Activated CD4-positive, alpha-beta T cell treated with anti-CD3 and anti-CD28 coated beads for 36 hours (primary cell): ENCODE results near the gene CCDC40. TPM values are rescaled to one million over a fixed set of nuclear protein-coding genes. Genes with fewer than 3 reads are reported as not detected.

ENCODE experiments used
- ATAC-seq: fragments of 200-7000 bp; cut with Tn5 transposase; one replicate; pipeline ENCODE4 v1.10.0; 2021; ENCODE audit warnings: mild to moderate bottlenecking, moderate library complexity
- CTCF ChIA-PET: fragments of 350-600 bp; sonication (Branson Sonifier 250); formaldehyde crosslinking; loops from one replicate; lab custom pipeline; 2021; ENCODE audit warnings: antibody characterized with exemption; lab: Charles Lee
- POLR2A ChIA-PET: fragments of 350-600 bp; sonication (Branson Sonifier 250); formaldehyde crosslinking; loops from one replicate; lab custom pipeline; 2021; ENCODE audit warnings: antibody characterized with exemption, inconsistent platforms; lab: Charles Lee
- DNase-seq: peaks from one replicate; pipeline ENCODE4 v3.0.0-alpha.2; 2020
- H3K27ac Mint-ChIP-seq: one replicate; pipeline ENCODE4 v1.8.0; 2021; ENCODE audit warnings: mixed read lengths
- H3K27me3 Mint-ChIP-seq: one replicate; pipeline ENCODE4 v1.8.0; 2021; ENCODE audit warnings: mixed read lengths
- H3K36me3 Mint-ChIP-seq: one replicate; pipeline ENCODE4 v1.8.0; 2021; ENCODE audit warnings: low read depth, mixed read lengths
- H3K4me1 Mint-ChIP-seq: one replicate; pipeline ENCODE4 v1.8.0; 2021; ENCODE audit warnings: mixed read lengths
- H3K4me3 Mint-ChIP-seq: one replicate; pipeline ENCODE4 v1.8.0; 2021; ENCODE audit warnings: mild to moderate bottlenecking, moderate library complexity, mixed read lengths
- H3K9me3 Mint-ChIP-seq: one replicate; pipeline ENCODE4 v1.8.0; 2021; ENCODE audit warnings: low read depth, mixed read lengths
- intact Hi-C, 2 experiments: fragments of 100-400 bp; cut with DNase I in 1 of 2; cut with micrococcal nuclease in 1 of 2; formaldehyde crosslinking; loops; one replicate each; pipeline versions ENCODE4 v1.14.2 to v1.15.1; 2022 to 2024; cut with DNase I, micrococcal nuclease
- total RNA-seq, 2 experiments: library from RNA; stranded (reverse); gene quantifications; one replicate each; pipeline ENCODE4 v1.2.3, GENCODE V29; 2021

The CCDC40 gene
- total RNA-seq, 2 experiments from 2014 or later: 0.56 to 0.57 TPM

GRCh38 chr17:80122926-80123505 is 86.6 kb downstream of the CCDC40 start:
- Mint-ChIP-seq H3K4me3 (no peak overlapping the region), H3K27me3 (peaks cover 5% of the 10 kb centered on the region), H3K4me1 (no peaks in the 10 kb centered on the region), H3K36me3 (no peaks in the 10 kb centered on the region), H3K9me3 (no peaks in the 10 kb centered on the region), H3K27ac (no peak overlapping the region)
- CTCF ChIA-PET: no interaction called here
- POLR2A ChIA-PET: no interaction called here
- intact Hi-C loops: no loop called here
- DNase-seq: no peak
- no peak for ATAC-seq

- DNase-seq: no peak
- H3K36me3 Mint-ChIP-seq: no peaks in the 10 kb centered on the region
- no peaks in the 10 kb centered on the region for H3K4me1 Mint-ChIP-seq
- no peak overlapping the region for H3K4me3 Mint-ChIP-seq
- ChIA-PET CTCF (interaction anchor here (0.6 to 1.0 kb wide), 2 partner anchors 9 to 22 kb away, joined by 3 read pairs; partner anchors contain the start of gene GAA), POLR2A (no interaction called here)
- H3K27me3 Mint-ChIP-seq: peaks cover 8% of the 10 kb centered on the region
- no peak for ATAC-seq
- H3K27ac Mint-ChIP-seq: no peak overlapping the region
- H3K9me3 Mint-ChIP-seq: no peaks in the 10 kb centered on the region
- intact Hi-C loops: no loop called here
Observed at GRCh38 chr17:80123791-80124190, 87.3 kb downstream of the CCDC40 start.

- H3K9me3 Mint-ChIP-seq: no peaks in the 10 kb centered on the region
- H3K4me1 Mint-ChIP-seq: no peaks in the 10 kb centered on the region
- no peak for ATAC-seq
- H3K36me3 Mint-ChIP-seq: no peaks in the 10 kb centered on the region
- no peak overlapping the region for H3K27ac Mint-ChIP-seq
- intact Hi-C loops: no loop called here
- peaks cover 10% of the 10 kb centered on the region for H3K27me3 Mint-ChIP-seq
- DNase-seq: no peak
- no peak overlapping the region for H3K4me3 Mint-ChIP-seq
- CTCF ChIA-PET: interaction anchor here (0.6 to 1.0 kb wide), 5 partner anchors 9 to 36 kb away, joined by 3 read pairs; partner anchors contain the start of gene GAA
- POLR2A ChIA-PET: interaction anchor here (0.6 kb wide), 1 partner anchor 9 kb away, joined by 3 read pairs; no protein-coding TSS in a partner anchor
Observed at GRCh38 chr17:80124351-80124981, 88.0 kb downstream of the CCDC40 start.

- no peak overlapping the region for H3K27ac Mint-ChIP-seq
- H3K27me3 Mint-ChIP-seq: peaks cover 10% of the 10 kb centered on the region
- ATAC-seq (no peak), DNase-seq (no peak)
- no peaks in the 10 kb centered on the region for H3K4me1 Mint-ChIP-seq
- H3K4me3 Mint-ChIP-seq: no peak overlapping the region
- H3K36me3 Mint-ChIP-seq: no peaks in the 10 kb centered on the region
- intact Hi-C loops: no loop called here
- ChIA-PET POLR2A (no interaction called here), CTCF (interaction anchor here (1.1 kb wide), 1 partner anchor 24 kb away, joined by 3 read pairs; the partner anchor contains the start of gene GAA)
- no peaks in the 10 kb centered on the region for H3K9me3 Mint-ChIP-seq
Observed at GRCh38 chr17:80125656-80126448, 89.4 kb downstream of the CCDC40 start.

- Mint-ChIP-seq H3K36me3 (no peaks in the 10 kb centered on the region), H3K27me3 (peaks cover 10% of the 10 kb centered on the region), H3K4me3 (no peak overlapping the region), H3K27ac (no peak overlapping the region), H3K9me3 (no peaks in the 10 kb centered on the region), H3K4me1 (no peaks in the 10 kb centered on the region)
- DNase-seq: no peak
- ChIA-PET CTCF (interaction anchor here (1.1 kb wide), 1 partner anchor 25 kb away, joined by 3 read pairs; the partner anchor contains the start of gene GAA), POLR2A (no interaction called here)
- intact Hi-C loops: no loop called here
- no peak for ATAC-seq
Observed at GRCh38 chr17:80126449-80126715, 89.9 kb downstream of the CCDC40 start.

- intact Hi-C loops: no loop called here
- no peak overlapping the region for H3K27ac Mint-ChIP-seq
- CTCF ChIA-PET: interaction anchor here (1.0 kb wide), 1 partner anchor 28 kb away, joined by 3 read pairs; the partner anchor contains the start of gene GAA
- POLR2A ChIA-PET: no interaction called here
- H3K4me1 Mint-ChIP-seq: no peaks in the 10 kb centered on the region
- no peak for ATAC-seq
- H3K27me3 Mint-ChIP-seq: peaks cover 10% of the 10 kb centered on the region
- H3K4me3 Mint-ChIP-seq: no peak overlapping the region
- H3K36me3 Mint-ChIP-seq: peaks cover 13% of the 10 kb centered on the region
- DNase-seq: no peak
- no peaks in the 10 kb centered on the region for H3K9me3 Mint-ChIP-seq
Observed at GRCh38 chr17:80129006-80129565, 92.6 kb downstream of the CCDC40 start.

- intact Hi-C loops: no loop called here
- Mint-ChIP-seq H3K9me3 (no peaks in the 10 kb centered on the region), H3K36me3 (peaks cover 27% of the 10 kb centered on the region), H3K27me3 (peaks cover 10% of the 10 kb centered on the region), H3K4me3 (no peak overlapping the region), H3K27ac (no peak overlapping the region), H3K4me1 (no peaks in the 10 kb centered on the region)
- ChIA-PET POLR2A (no interaction called here), CTCF (interaction anchor here (0.6 kb wide), 1 partner anchor 128 kb away, joined by 3 read pairs; no protein-coding TSS in a partner anchor)
- DNase-seq (no peak), ATAC-seq (no peak)
Observed at GRCh38 chr17:80130992-80131391, 94.5 kb downstream of the CCDC40 start.

GRCh38 chr17:80132906-80133625 is 96.6 kb downstream of the CCDC40 start:
- POLR2A ChIA-PET: interaction anchor here (0.6 to 2.1 kb wide), 3 partner anchors 8 to 13 kb away, joined by 3 to 12 read pairs (median 3); no protein-coding TSS in a partner anchor
- intact Hi-C loops: no loop called here
- CTCF ChIA-PET: interaction anchor here (0.5 to 1.1 kb wide), 3 partner anchors 125 to 412 kb away, joined by 3 to 4 read pairs (median 3); partner anchors contain the start of gene RPTOR

GRCh38 chr17:80133626-80133970 is 97.2 kb downstream of the CCDC40 start:
- no peak for ATAC-seq
- H3K36me3 Mint-ChIP-seq: peaks cover 48% of the 10 kb centered on the region
- CTCF ChIA-PET: interaction anchor here (0.7 to 1.1 kb wide), 2 partner anchors 32 to 125 kb away, joined by 3 to 4 read pairs; partner anchors contain the start of gene GAA
- DNase-seq: no peak
- H3K4me3 Mint-ChIP-seq: no peak overlapping the region
- H3K9me3 Mint-ChIP-seq: no peaks in the 10 kb centered on the region
- H3K27me3 Mint-ChIP-seq: peaks cover 2% of the 10 kb centered on the region
- intact Hi-C loops: no loop called here
- POLR2A ChIA-PET: interaction anchor here (0.6 to 2.1 kb wide), 4 partner anchors 9 to 132 kb away, joined by 3 to 12 read pairs (median 4); no protein-coding TSS in a partner anchor
- H3K4me1 Mint-ChIP-seq: no peaks in the 10 kb centered on the region
- H3K27ac Mint-ChIP-seq: no peak overlapping the region

More at GRCh38 chr17:80132906-80133625, 96.6 kb downstream of the CCDC40 start:
- Mint-ChIP-seq H3K4me1 (no peaks in the 10 kb centered on the region), H3K9me3 (no peaks in the 10 kb centered on the region), H3K27me3 (peaks cover 4% of the 10 kb centered on the region), H3K36me3 (peaks cover 44% of the 10 kb centered on the region), H3K4me3 (no peak overlapping the region), H3K27ac (no peak overlapping the region)
- DNase-seq (no peak), ATAC-seq (peak; percentile 9)

GRCh38 chr17:80137131-80137530 is 100.7 kb downstream of the CCDC40 start:
- H3K27ac Mint-ChIP-seq: no peak overlapping the region
- POLR2A ChIA-PET: no interaction called here
- H3K4me1 Mint-ChIP-seq: no peaks in the 10 kb centered on the region
- no peaks in the 10 kb centered on the region for H3K9me3 Mint-ChIP-seq
- no peak overlapping the region for H3K4me3 Mint-ChIP-seq
- no peak for ATAC-seq
- DNase-seq: no peak
- intact Hi-C loops: no loop called here
- CTCF ChIA-PET: no interaction called here
- no peaks in the 10 kb centered on the region for H3K27me3 Mint-ChIP-seq
- peaks cover 78% of the 10 kb centered on the region for H3K36me3 Mint-ChIP-seq
